ENCODE measurements around the gene FCN1.
"Not testable (repeated sequence)": the region's sequence is repeated elsewhere in the genome, so short reads cannot be mapped to it uniquely, and the experiment has no call there.

FCN1 gene

GRCh38 chr9:134917431-134918373, at the start of gene FCN1:
Gene FCN1 (minus strand): TSS chr9:134917912. CDS start chr9:134917871, 41 bp downstream.
- no peak for DNase-seq (ENCODE audit: low read depth)

GRCh38 chr9:134966697-134967546, 49.2 kb upstream of the FCN1 start:
- DNase-seq (ENCODE audit: low read depth): no peak

GRCh38 chr9:134966270-134966669, 48.6 kb upstream of the FCN1 start:
- DNase-seq (ENCODE audit: low read depth): no peak

- no peak for DNase-seq (ENCODE audit: low read depth)
Measured at GRCh38 chr9:134965851-134966250, 48.1 kb upstream of the FCN1 start.

- no peak for DNase-seq (ENCODE audit: low read depth)
Measured at GRCh38 chr9:134965411-134965810, 47.7 kb upstream of the FCN1 start.

GRCh38 chr9:134964271-134965055, 46.8 kb upstream of the FCN1 start:
- no peak for DNase-seq (ENCODE audit: low read depth)

- DNase-seq (ENCODE audit: low read depth): no peak
Measured at GRCh38 chr9:134963546-134963945, 45.8 kb upstream of the FCN1 start.

- no peak for DNase-seq (ENCODE audit: low read depth)
Measured at GRCh38 chr9:134962973-134963364, 45.3 kb upstream of the FCN1 start.

GRCh38 chr9:134962065-134962972, 44.6 kb upstream of the FCN1 start:
- DNase-seq (ENCODE audit: low read depth): no peak

GRCh38 chr9:134961331-134962064, 43.8 kb upstream of the FCN1 start:
- DNase-seq (ENCODE audit: low read depth): no peak

GRCh38 chr9:134960701-134961181, 43.0 kb upstream of the FCN1 start:
- DNase-seq (ENCODE audit: low read depth): no peak

- no peak for DNase-seq (ENCODE audit: low read depth)
Measured at GRCh38 chr9:134959971-134960310, 42.2 kb upstream of the FCN1 start.

- DNase-seq (ENCODE audit: low read depth): no peak
Measured at GRCh38 chr9:134959126-134959970, 41.6 kb upstream of the FCN1 start.

GRCh38 chr9:134957945-134958227, 40.2 kb upstream of the FCN1 start:
- DNase-seq (ENCODE audit: low read depth): no peak

- DNase-seq (ENCODE audit: low read depth): no peak
Measured at GRCh38 chr9:134957165-134957944, 39.6 kb upstream of the FCN1 start.

- not testable (repeated sequence) for DNase-seq (ENCODE audit: low read depth)
Measured at GRCh38 chr9:134956387-134956786, 38.7 kb upstream of the FCN1 start.

- no peak for DNase-seq (ENCODE audit: low read depth)
Measured at GRCh38 chr9:134955801-134956200, 38.1 kb upstream of the FCN1 start.

GRCh38 chr9:134955156-134955555, 37.4 kb upstream of the FCN1 start:
- no peak for DNase-seq (ENCODE audit: low read depth)

GRCh38 chr9:134951994-134952393, 34.3 kb upstream of the FCN1 start:
- DNase-seq (ENCODE audit: low read depth): no peak

All from amniotic epithelial cell (primary cell).